Activated CD4-positive, alpha-beta T cell treated with anti-CD3 and anti-CD28 coated beads, Interleukin-10, Interleukin-2, amounts not matched to agents 100 ng/mL and 50 ng/mL, durations not matched to agents 16 hours and 8 hours (primary cell): ENCODE results near the gene TMEM18.
A peak's percentile ranks its signal among the peaks of the same experiment; 100 is the strongest.
"Not testable (repeated sequence)": the region's sequence is repeated elsewhere in the genome, so short reads cannot be mapped to it uniquely, and the experiment has no call there.

ENCODE experiments used
- DNase-seq: peaks from one replicate; pipeline ENCODE4 v3.0.0-alpha.2; 2020

Gene TMEM18

GRCh38 chr2:677056-677958 is at the start of gene TMEM18:
Gene TMEM18 (minus strand): TSS chr2:677406. CDS start chr2:677345, 61 bp downstream.
- DNase-seq: peak; percentile 95

GRCh38 chr2:726169-726568 is 49.0 kb upstream of the TMEM18 start:
- no peak for DNase-seq

GRCh38 chr2:725468-725867 is 48.3 kb upstream of the TMEM18 start:
- DNase-seq: no peak

- no peak for DNase-seq
Observed at GRCh38 chr2:723761-724160, 46.6 kb upstream of the TMEM18 start.

- DNase-seq: no peak
Observed at GRCh38 chr2:720842-721241, 43.6 kb upstream of the TMEM18 start.

- no peak for DNase-seq
Observed at GRCh38 chr2:719734-720133, 42.5 kb upstream of the TMEM18 start.

- no peak for DNase-seq
Observed at GRCh38 chr2:719191-719590, 42.0 kb upstream of the TMEM18 start.

- DNase-seq: no peak
Observed at GRCh38 chr2:717661-718060, 40.5 kb upstream of the TMEM18 start.

GRCh38 chr2:715854-716560 is 38.8 kb upstream of the TMEM18 start:
- DNase-seq: no peak

- DNase-seq: no peak
Observed at GRCh38 chr2:715038-715437, 37.8 kb upstream of the TMEM18 start.

- DNase-seq: peak; percentile 61
Observed at GRCh38 chr2:714005-714741, 37.0 kb upstream of the TMEM18 start.

- no peak for DNase-seq
Observed at GRCh38 chr2:710867-711665, 33.9 kb upstream of the TMEM18 start.

- no peak for DNase-seq
Observed at GRCh38 chr2:709138-709765, 32.0 kb upstream of the TMEM18 start.

- no peak for DNase-seq
Observed at GRCh38 chr2:708667-709066, 31.5 kb upstream of the TMEM18 start.

GRCh38 chr2:705971-706511 is 28.8 kb upstream of the TMEM18 start:
- DNase-seq: peak; percentile 84

- not testable (repeated sequence) for DNase-seq
Observed at GRCh38 chr2:702765-703164, 25.6 kb upstream of the TMEM18 start.

- no peak for DNase-seq
Observed at GRCh38 chr2:696999-697627, 19.9 kb upstream of the TMEM18 start.

GRCh38 chr2:696463-696862 is 19.3 kb upstream of the TMEM18 start:
- DNase-seq: no peak

- DNase-seq: no peak
Observed at GRCh38 chr2:694906-695510, 17.8 kb upstream of the TMEM18 start.

- DNase-seq: no peak
Observed at GRCh38 chr2:694174-694573, 17.0 kb upstream of the TMEM18 start.

GRCh38 chr2:693606-694005 is 16.4 kb upstream of the TMEM18 start:
- no peak for DNase-seq
